CD4-positive, alpha-beta T cell (primary cell): ENCODE data around the gene IRX6. TPM values are rescaled to one million over a fixed set of nuclear protein-coding genes. Genes with fewer than 3 reads are reported as not detected.

Experiments used
- ATAC-seq: fragments of 200-7000 bp; cut with Tn5 transposase; one replicate; pipeline ENCODE4 v1.10.0; 2022; ENCODE audit warnings: mild to moderate bottlenecking; ENCODE audit not compliant: poor library complexity
- CTCF ChIA-PET: fragments of 350-600 bp; sonication (Branson Sonifier 250); formaldehyde crosslinking; loops from one replicate; lab custom pipeline; 2021; ENCODE audit warnings: antibody characterized with exemption, inconsistent platforms; lab: Charles Lee
- POLR2A ChIA-PET: fragments of 350-600 bp; sonication (Branson Sonifier 250); formaldehyde crosslinking; loops from one replicate; lab custom pipeline; 2021; ENCODE audit warnings: antibody characterized with exemption, inconsistent platforms; lab: Charles Lee
- DNase-seq, 14 experiments: peaks; one replicate each; pipeline ENCODE4 v3.0.0-alpha.2; 2013 to 2020; ENCODE audit warnings: mixed read lengths in 2 of 14
- H3K27ac ChIP-seq, 2 donors: one replicate each; pipeline versions ENCODE4 v1.5.1 to v1.7.0; 2013; ENCODE audit warnings: low read length in 2 of 2, low read depth in 1 of 2, mild to moderate bottlenecking in 1 of 2
- H3K27me3 ChIP-seq, 2 experiments: 1 replicate in 1 of 2; 2 replicates in 1 of 2; pipeline versions ENCODE4 v1.6.1 to v1.7.0; 2013; ENCODE audit warnings: low read length in 2 of 2, control low read depth in 1 of 2, mild to moderate bottlenecking in 1 of 2, moderate library complexity in 1 of 2; ENCODE audit not compliant: insufficient read depth in 2 of 2, control insufficient read depth in 1 of 2
- H3K36me3 ChIP-seq: one replicate; pipeline ENCODE4 v1.6.1; 2013; ENCODE audit warnings: low read length, control low read depth; ENCODE audit not compliant: insufficient read depth
- H3K4me1 ChIP-seq: one replicate; pipeline ENCODE4 v1.6.1; 2013; ENCODE audit warnings: low read length, control low read depth; ENCODE audit not compliant: insufficient read depth
- H3K4me3 ChIP-seq: one replicate; pipeline ENCODE4 v1.5.1; 2013; ENCODE audit warnings: mild to moderate bottlenecking, low read length, moderate library complexity
- H3K9me3 ChIP-seq, 2 experiments: 1 replicate in 1 of 2; 2 replicates in 1 of 2; pipeline versions ENCODE4 v1.6.1 to v1.7.0; 2013; ENCODE audit warnings: low read length in 2 of 2, mild to moderate bottlenecking in 2 of 2, control low read depth in 1 of 2, moderate library complexity in 1 of 2; ENCODE audit not compliant: control insufficient read depth in 1 of 2, insufficient read depth in 1 of 2
- H3K27ac Mint-ChIP-seq: one replicate; pipeline ENCODE4 v1.8.0; 2020; ENCODE audit warnings: mixed read lengths
- H3K27me3 Mint-ChIP-seq: one replicate; pipeline ENCODE4 v1.8.0; 2021; ENCODE audit warnings: mixed read lengths
- H3K36me3 Mint-ChIP-seq: one replicate; pipeline ENCODE4 v1.8.0; 2021; ENCODE audit warnings: low read depth, mixed read lengths
- H3K4me1 Mint-ChIP-seq: one replicate; pipeline ENCODE4 v1.8.0; 2021; ENCODE audit warnings: low read depth, mixed read lengths
- H3K4me3 Mint-ChIP-seq: one replicate; pipeline ENCODE4 v1.8.0; 2020; ENCODE audit warnings: mild to moderate bottlenecking, mixed read lengths
- H3K9me3 Mint-ChIP-seq: one replicate; pipeline ENCODE4 v1.8.0; 2020; ENCODE audit warnings: mixed read lengths
- intact Hi-C, 2 experiments: fragments of 100-400 bp; cut with DNase I in 1 of 2; cut with micrococcal nuclease in 1 of 2; formaldehyde crosslinking; loops; one replicate each; pipeline versions ENCODE4 v1.15.1 to v1.9.0; 2023 to 2025; cut with DNase I, micrococcal nuclease
- total RNA-seq, 174 experiments: library from RNA in 2 of 174; stranded (reverse) in 2 of 174; gene quantifications; one replicate each; pipeline ENCODE4 v1.2.3 and lab custom pipeline; 2021 to 2026
- TF ChIP-seq, protein P1 (sequence below): fragments of 200-600 bp; IDR thresholded peaks from one replicate; pipeline ENCODE4 v1.8.0; 2022; ENCODE audit warnings: antibody characterized with exemption, mild to moderate bottlenecking

The IRX6 gene
- total RNA-seq, 2 experiments from 2014 or later: not detected

DNA sequence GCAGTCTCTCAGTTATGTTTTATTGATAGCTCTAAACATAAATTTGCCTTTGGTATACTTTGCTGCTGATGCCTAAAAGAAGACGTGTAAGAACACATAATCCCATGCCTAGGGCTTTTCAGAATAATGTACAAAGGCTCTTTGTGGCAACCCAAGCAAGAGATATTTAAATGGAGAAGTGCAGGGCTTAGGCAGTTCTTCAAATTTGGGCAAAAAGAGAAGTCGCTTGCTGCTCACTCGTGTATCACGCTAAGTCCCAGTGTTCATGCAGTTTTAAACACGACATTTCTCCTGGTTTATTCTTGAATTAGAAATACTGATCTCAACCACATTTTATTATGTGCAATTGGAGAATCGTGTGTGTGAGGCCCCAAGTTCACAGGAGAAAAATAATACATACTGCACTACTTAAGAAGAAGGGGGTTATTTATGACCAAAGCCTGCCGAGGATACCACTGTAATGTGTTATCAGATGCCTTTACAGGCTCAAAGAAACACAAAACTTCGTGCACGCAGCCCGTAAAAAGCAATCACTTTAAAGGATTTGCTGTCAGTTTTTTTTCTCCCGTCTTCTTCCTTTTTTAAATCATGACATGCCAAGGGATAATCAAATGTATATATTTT is 22.5 kb upstream of the IRX6 start:
- ATAC-seq (no peak), DNase-seq (no peak)
- H3K4me1 Mint-ChIP-seq: no peaks in the 10 kb centered on the region
- TF ChIP-seq, protein P1, sequence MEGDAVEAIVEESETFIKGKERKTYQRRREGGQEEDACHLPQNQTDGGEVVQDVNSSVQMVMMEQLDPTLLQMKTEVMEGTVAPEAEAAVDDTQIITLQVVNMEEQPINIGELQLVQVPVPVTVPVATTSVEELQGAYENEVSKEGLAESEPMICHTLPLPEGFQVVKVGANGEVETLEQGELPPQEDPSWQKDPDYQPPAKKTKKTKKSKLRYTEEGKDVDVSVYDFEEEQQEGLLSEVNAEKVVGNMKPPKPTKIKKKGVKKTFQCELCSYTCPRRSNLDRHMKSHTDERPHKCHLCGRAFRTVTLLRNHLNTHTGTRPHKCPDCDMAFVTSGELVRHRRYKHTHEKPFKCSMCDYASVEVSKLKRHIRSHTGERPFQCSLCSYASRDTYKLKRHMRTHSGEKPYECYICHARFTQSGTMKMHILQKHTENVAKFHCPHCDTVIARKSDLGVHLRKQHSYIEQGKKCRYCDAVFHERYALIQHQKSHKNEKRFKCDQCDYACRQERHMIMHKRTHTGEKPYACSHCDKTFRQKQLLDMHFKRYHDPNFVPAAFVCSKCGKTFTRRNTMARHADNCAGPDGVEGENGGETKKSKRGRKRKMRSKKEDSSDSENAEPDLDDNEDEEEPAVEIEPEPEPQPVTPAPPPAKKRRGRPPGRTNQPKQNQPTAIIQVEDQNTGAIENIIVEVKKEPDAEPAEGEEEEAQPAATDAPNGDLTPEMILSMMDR: no peak
- no peaks in the 10 kb centered on the region for H3K36me3 Mint-ChIP-seq
- Histone ChIP-seq H3K4me1 (no peaks in the 10 kb centered on the region), H3K27me3 (peaks cover 0 to 2% of the 10 kb centered on the region in 2 experiments), H3K4me3 (no peak overlapping the region), H3K9me3 (peaks cover 0 to 5% of the 10 kb centered on the region in 2 experiments), H3K27ac (no peak overlapping the region), H3K36me3 (no peaks in the 10 kb centered on the region)
- no peak overlapping the region for H3K27ac Mint-ChIP-seq
- H3K27me3 Mint-ChIP-seq: peaks cover 40% of the 10 kb centered on the region
- intact Hi-C loops: no loop called here
- H3K9me3 Mint-ChIP-seq: no peaks in the 10 kb centered on the region
- H3K4me3 Mint-ChIP-seq: no peak overlapping the region
- ChIA-PET CTCF (no interaction called here), POLR2A (no interaction called here)

DNA sequence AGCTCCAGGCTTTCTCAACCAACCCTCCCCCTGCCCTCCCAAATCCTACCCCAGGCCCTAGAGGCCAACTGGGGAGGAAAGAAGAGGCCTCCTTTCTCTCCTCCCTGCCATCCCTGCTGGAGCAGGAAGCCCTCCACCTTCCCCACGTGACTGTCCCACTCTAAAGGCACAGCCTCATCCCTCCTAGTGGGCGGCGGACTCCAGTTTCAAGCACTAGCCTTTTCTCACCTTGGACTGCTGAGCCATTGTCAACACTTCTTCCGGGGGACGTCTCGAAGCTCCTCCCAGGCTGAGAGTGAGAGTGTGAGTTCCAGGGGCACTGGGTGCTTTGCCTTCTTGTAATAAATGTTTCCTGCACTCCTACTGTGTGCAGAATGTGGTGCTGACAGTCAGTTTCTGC is 21.4 kb upstream of the IRX6 start:
- H3K4me1 Mint-ChIP-seq: no peaks in the 10 kb centered on the region

DNA sequence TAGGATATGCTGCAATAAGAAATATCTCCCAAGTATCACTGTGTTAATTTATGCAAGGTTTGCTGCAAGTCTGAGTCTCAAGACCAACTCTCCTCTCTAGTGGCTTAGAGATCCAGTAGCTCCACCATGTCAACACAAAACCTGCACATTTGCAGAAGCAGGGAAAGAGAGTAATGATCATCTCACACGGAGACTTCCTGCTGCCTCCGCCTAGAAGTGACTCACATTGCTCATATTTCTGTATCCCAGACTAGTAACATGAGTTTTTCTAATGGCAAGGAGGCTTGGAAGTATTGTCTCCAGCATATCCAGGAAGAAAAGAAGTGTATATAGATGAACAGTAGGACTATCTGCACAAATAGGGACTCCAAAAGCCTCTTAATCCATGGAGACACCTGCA is 15.0 kb upstream of the IRX6 start:
- H3K27ac ChIP-seq: no peak overlapping the region
- Mint-ChIP-seq H3K4me1 (no peaks in the 10 kb centered on the region), H3K4me3 (no peak overlapping the region), H3K27me3 (peaks cover 13% of the 10 kb centered on the region), H3K9me3 (no peaks in the 10 kb centered on the region), H3K27ac (no peak overlapping the region), H3K36me3 (no peaks in the 10 kb centered on the region)
- H3K4me3 ChIP-seq: no peak overlapping the region
- no peak for DNase-seq
- no peaks in the 10 kb centered on the region for H3K4me1 ChIP-seq
- TF ChIP-seq, protein P1: no peak
- no peaks in the 10 kb centered on the region for H3K9me3 ChIP-seq
- ATAC-seq: no peak
- POLR2A ChIA-PET: no interaction called here
- no peaks in the 10 kb centered on the region for H3K36me3 ChIP-seq
- CTCF ChIA-PET: no interaction called here
- intact Hi-C loops: no loop called here
- no peaks in the 10 kb centered on the region for H3K27me3 ChIP-seq

More for the DNA sequence above, 21.4 kb upstream of the IRX6 start:
- peaks cover 0 to 2% of the 10 kb centered on the region in 2 experiments for H3K27me3 ChIP-seq
- DNase-seq (no peak), ATAC-seq (no peak)
- ChIA-PET POLR2A (no interaction called here), CTCF (interaction anchor here (0.9 kb wide), 1 partner anchor 8 kb away, joined by 3 read pairs; no protein-coding TSS in a partner anchor)
- Mint-ChIP-seq H3K27me3 (peaks cover 40% of the 10 kb centered on the region), H3K27ac (no peak overlapping the region), H3K9me3 (no peaks in the 10 kb centered on the region), H3K4me3 (no peak overlapping the region), H3K36me3 (no peaks in the 10 kb centered on the region)
- H3K27ac ChIP-seq: no peak overlapping the region
- intact Hi-C loops: no loop called here
- H3K4me3 ChIP-seq: no peak overlapping the region
- no peaks in the 10 kb centered on the region for H3K4me1 ChIP-seq
- TF ChIP-seq, protein P1: no peak
- H3K36me3 ChIP-seq: no peaks in the 10 kb centered on the region
- H3K9me3 ChIP-seq: peaks cover 0 to 5% of the 10 kb centered on the region in 2 experiments
